NAMALWA (cell line): Measurements from ENCODE around the gene PLEKHA3.
A peak's percentile ranks its signal among the peaks of the same experiment; 100 is the strongest.

ENCODE experiments used
- DNase-seq: peaks from one replicate; pipeline ENCODE4 v3.0.0-alpha.2; 2015; ENCODE audit warnings: low spot score

Gene PLEKHA3

GRCh38 chr2:178478439-178479274 is 1.6 kb upstream of the PLEKHA3 start, which contains the start of gene FKBP7:
Gene FKBP7, minus strand, starts transcription at chr2:178478600. Its CDS starts 101 bp downstream, at chr2:178478499.
- peak; percentile 92 for DNase-seq

DNA sequence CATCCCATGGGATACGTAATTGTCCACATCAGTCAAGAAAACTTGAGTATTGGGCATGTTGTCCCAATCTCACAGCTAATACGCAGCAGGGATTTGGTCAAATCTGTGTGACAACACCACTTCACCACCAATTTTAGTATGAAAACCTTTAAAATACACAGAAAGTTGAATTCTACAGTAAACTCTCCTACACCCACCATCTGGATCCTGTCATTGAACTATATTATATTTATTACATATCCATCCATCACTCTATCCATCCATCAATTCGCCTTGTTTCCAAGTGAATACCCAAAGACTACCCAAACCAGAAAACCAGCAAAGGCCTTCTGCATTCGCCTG is 1.0 kb upstream of the PLEKHA3 start:
- DNase-seq, result no peak

DNA sequence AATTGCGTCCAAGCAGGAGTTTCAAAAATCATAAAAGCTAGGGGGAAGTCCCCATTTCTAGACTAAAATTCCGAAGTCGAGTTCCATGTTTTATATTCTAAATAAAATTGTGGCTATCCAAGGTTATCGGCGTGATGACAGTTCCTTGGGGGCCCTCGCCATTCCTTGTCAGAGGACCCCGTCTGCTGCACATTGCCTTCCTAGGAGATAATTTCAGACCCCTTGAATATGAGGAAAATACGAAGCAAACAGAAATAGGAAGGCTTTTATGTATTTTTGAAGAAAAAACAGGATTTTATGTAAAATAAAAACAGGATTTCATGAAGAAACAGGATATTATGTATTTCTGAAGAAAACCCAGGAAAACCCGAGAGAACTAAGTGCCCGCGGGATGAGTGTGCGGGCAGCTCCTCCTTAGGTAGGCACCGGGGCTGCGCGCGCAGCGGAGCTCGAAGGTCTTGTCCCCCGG is 465 bp upstream of the PLEKHA3 start:
- DNase-seq, result no peak

DNA sequence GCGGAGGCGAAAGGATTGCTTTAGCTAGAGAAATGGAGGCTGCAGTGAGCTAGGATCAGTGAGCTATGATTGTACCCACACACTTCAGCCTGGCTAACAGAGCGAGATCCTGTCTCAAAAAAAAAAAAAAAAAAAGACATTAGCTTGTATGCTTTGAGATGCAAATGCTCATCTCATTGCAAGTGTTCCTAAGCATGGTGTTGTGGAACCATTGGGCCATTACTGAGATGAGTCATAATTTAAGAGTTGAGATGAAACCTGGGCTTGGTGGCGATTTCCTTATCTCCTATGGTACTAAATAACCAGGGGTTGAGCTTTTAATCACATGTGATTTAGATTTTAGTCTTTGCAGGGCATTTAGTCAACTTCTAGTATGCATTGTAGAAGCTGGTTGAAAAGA is 2.2 kb downstream of the PLEKHA3 start:
- peak; percentile 77 for DNase-seq

- DNase-seq, result no peak
Observed at GRCh38 chr2:178484245-178485041, 4.2 kb downstream of the PLEKHA3 start.

GRCh38 chr2:178485356-178485755 is 5.1 kb downstream of the PLEKHA3 start:
- DNase-seq, result no peak

DNA sequence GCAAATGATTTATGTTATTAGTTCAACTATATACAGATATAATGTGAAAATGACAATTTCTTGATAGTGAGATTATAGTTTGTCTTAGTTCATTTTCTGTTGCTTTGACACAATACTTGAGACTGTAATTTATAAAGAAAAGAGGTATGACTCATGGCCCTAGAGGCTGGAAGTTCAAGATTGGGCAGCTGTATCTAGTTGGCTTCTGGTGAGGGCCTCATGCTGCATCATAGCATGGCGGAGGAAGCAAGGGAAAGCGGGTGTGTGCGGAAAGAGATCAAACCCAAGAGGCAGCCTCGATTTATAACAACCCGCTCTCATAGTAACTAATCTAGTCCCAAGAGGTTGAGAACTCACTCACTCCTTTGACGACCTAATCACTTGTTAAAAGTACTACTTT is 11.4 kb downstream of the PLEKHA3 start:
- DNase-seq, result no peak

DNA sequence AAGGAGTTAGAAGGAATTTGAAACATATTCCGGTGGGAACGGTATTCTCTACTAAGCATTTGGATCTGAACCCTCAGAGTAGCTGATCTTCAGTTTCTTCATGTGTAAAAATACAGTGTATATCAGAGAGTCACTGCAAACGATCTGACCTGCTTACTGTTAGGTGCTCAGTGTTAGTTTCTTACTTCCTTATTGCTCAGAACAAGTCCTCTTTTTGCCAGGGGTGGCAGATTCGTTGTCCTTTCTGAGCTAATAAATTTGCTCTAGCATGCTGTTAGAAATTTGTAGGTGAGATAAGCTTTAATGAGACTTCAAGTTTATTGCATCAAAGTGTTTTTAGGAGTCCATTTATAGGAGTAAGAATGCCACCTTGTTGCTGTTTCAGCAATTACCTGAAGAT is 15.8 kb downstream of the PLEKHA3 start:
- DNase-seq, result no peak

- DNase-seq, result peak; percentile 36
Observed at GRCh38 chr2:178498137-178498536, 17.9 kb downstream of the PLEKHA3 start.

DNA sequence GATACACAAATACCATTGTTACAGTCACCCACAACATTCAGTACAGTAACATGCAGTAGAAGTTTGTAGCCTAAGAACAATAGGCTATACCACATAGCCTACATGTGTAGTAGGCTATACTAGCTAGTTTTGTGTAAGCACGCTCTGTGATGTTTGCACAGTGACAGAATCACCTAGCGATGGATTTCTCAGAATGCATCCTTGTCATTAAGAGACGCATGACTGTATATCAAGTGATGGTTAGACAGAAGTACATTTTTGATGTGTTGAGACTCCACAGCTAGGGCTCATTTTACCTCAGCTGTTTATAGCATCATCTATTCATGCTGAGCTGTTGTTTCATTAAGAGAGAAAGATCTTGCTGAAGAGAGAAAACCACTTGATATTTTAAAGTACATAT is 19.4 kb downstream of the PLEKHA3 start:
- no peak for DNase-seq

- no peak for DNase-seq
Observed at GRCh38 chr2:178502751-178503150, 22.5 kb downstream of the PLEKHA3 start.

GRCh38 chr2:178506101-178506500 is 25.8 kb downstream of the PLEKHA3 start:
- no peak for DNase-seq

- no peak for DNase-seq
Observed at GRCh38 chr2:178506524-178506923, 26.3 kb downstream of the PLEKHA3 start.

GRCh38 chr2:178506949-178507348 is 26.7 kb downstream of the PLEKHA3 start:
- no peak for DNase-seq

DNA sequence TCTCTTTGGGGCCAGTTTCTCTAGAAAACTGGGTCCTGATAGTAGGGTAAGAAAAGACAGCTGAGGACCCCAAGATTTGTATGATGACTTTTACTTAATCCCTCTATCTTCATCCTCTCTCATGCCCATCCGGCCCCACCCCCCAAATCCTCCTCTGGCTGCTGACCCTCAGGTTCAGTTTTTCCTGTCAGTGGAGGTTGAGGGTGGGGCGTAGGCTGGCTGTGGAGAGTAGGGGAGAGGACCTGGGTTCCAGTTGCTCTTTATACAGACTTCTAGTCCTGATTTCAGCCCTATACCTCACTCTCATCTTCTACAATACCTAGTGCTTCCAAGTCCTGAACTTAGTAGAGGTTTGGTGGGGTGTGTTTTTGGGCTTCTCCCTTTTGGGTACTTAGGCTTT is 28.4 kb downstream of the PLEKHA3 start:
- no peak for DNase-seq

DNA sequence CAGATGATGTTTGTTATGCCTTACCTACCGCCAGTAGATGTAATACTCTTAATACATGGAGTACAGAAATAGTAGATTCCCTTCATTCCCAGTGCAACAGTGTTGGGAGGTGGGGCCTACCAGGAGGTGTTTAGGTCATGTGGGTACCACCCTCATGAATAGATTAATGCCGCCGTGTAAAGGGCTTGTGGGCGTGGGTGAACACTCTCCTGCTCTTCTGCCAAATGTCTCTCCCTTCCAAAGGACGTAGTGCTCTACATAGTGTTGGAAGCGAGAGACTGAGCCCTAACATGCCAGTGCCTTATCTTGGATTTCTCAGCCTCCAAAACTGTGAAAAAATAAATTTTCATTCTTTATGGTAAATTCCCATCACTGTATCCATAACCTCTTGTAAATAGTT is 30.1 kb downstream of the PLEKHA3 start:
- no peak for DNase-seq

DNA sequence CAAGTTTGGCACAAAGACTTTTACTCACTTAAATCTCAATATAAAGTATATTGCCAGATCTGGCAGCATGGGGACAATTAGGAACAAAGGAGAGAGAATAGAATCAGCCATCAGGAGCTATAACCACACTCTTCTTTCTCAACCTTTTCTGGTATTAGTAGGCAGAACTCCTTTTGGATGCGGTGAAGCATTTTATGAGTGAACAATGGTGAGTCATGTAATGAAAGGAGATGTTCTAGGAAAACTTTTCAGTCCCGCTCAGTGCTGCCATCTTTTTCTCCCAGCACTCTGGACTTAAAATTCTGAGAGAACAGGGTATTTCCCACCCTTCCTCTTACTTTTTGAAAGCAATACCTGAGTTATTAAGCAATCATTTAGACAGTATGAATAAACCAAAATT is 32.2 kb downstream of the PLEKHA3 start:
- no peak for DNase-seq

GRCh38 chr2:178513876-178514275 is 33.6 kb downstream of the PLEKHA3 start:
- DNase-seq, result no peak

DNA sequence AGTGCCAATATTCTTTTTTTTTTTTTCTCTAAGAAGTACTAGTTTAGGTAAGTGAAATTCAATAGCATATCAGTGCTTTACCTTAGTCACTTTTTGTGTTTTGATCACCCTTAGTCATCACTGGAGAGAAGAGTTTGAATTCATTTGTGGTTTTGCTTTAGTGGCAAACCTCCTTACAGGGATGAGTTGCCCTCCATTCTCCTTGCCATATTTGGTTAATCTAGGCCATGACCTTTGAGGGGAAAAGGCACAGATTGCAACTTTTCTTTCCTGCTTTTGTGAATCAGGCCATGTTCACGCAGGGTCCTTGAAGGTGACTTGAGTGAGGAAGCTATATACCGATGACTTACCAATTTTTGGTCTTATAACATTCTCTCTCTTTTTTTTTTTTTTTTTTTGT is 34.4 kb downstream of the PLEKHA3 start:
- DNase-seq, result no peak

DNA sequence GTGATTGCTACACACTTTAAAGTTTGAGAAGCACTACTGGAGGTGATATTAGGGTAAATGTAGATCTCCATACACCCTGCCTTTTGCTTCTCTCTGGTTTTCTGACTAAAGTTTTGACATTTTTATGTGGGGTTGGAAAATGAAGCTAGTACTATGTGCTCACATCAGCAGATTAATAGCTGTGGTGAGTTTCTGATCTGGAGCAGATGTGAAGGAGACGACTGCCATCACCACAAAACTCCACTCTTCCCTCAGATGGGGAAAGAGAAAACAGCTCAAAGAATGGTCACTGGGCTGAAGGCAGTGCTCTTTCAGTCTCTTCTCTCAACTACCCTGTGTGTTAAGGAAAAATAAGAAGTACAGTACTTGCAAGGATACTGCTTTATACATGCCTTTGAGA is 37.2 kb downstream of the PLEKHA3 start:
- no peak for DNase-seq

GRCh38 chr2:178521304-178522150 is 41.3 kb downstream of the PLEKHA3 start:
- DNase-seq, result no peak

- DNase-seq, result peak; percentile 91
Observed at GRCh38 chr2:178522950-178523595, 42.8 kb downstream of the PLEKHA3 start.
